K562 (cell line): ENCODE results near the gene ATXN1L. TPM values are rescaled to one million over a fixed set of nuclear protein-coding genes. Genes with fewer than 3 reads are reported as not detected.

ENCODE experiments used
- BRD4 ChIP-seq: fragments of 200-600 bp; sonication (generic); IDR thresholded peaks from 2 replicates; pipeline ENCODE4 v1.6.1; 2017; ENCODE audit warnings: inconsistent platforms
- BRD9 ChIP-seq: fragments of 450-650 bp; IDR thresholded peaks from 2 replicates; pipeline ENCODE4 v1.6.1; 2018; ENCODE audit warnings: low read depth; ENCODE audit not compliant: partially characterized antibody
- DMBX1 ChIP-seq: fragments of 250-450 bp; sonication (Bioruptor Pico); IDR thresholded peaks from 2 replicates; pipeline ENCODE4 v1.8.0; 2022; ENCODE audit warnings: inconsistent platforms, mild to moderate bottlenecking, moderate library complexity, borderline replicate concordance
- ELK1 ChIP-seq: sonication (generic); formaldehyde crosslinking; IDR thresholded peaks from 2 replicates; pipeline ENCODE4 v1.8.1; 2022; ENCODE audit warnings: missing genetic modification reagents
- FIP1L1 ChIP-seq: fragments of 200-400 bp; formaldehyde crosslinking; IDR thresholded peaks from 2 replicates; pipeline ENCODE4 v1.6.1; 2018; ENCODE audit warnings: mild to moderate bottlenecking, low read depth, low read length; ENCODE audit not compliant: poor library complexity, severe bottlenecking
- GABPA ChIP-seq: fragments of 200-800 bp; sonication (Bioruptor generic); conservative IDR thresholded peaks from 2 replicates; pipeline ENCODE4 v1.6.1; 2016; ENCODE audit warnings: low read depth, missing genetic modification characterization, missing compliant biosample characterization
- GTF2A2 ChIP-seq: IDR thresholded peaks from 2 replicates; pipeline ENCODE4 v1.6.1; 2016; ENCODE audit warnings: mild to moderate bottlenecking, missing genetic modification characterization, missing compliant biosample characterization
- IFI16 ChIP-seq: fragments of 250-450 bp; sonication (Bioruptor Pico); IDR thresholded peaks from 2 replicates; pipeline ENCODE4 v2.1.2; 2022; ENCODE audit warnings: mild to moderate bottlenecking, inconsistent platforms
- JUND ChIP-seq, 2 experiments: IDR thresholded peaks; 2 replicates in 1 of 2; 3 replicates in 1 of 2; pipeline ENCODE4 v1.6.1; 2011; ENCODE audit warnings: borderline replicate concordance in 2 of 2, low read depth in 2 of 2, low read length in 2 of 2, improper control_type of control experiment in 1 of 2, missing biosample characterization in 1 of 2, missing genetic modification characterization in 1 of 2, missing genetic modification reagents in 1 of 2
- NR0B1 ChIP-seq: fragments of 450-650 bp; IDR thresholded peaks from one replicate; pipeline ENCODE4 v1.6.1; 2018; ENCODE audit warnings: mild to moderate bottlenecking, moderate library complexity; ENCODE audit not compliant: partially characterized antibody
- POLR2AphosphoS5 ChIP-seq: IDR thresholded peaks from 2 replicates; pipeline ENCODE4 v1.6.1; 2011; ENCODE audit warnings: mild to moderate bottlenecking, low read depth, low read length, moderate library complexity; ENCODE audit not compliant: control insufficient read depth, insufficient read depth
- PPARD ChIP-seq: fragments of 250-450 bp; sonication (Bioruptor Pico); IDR thresholded peaks from 2 replicates; pipeline ENCODE4 v1.8.0; 2022; ENCODE audit warnings: inconsistent platforms, mild to moderate bottlenecking, moderate library complexity
- PTTG1 ChIP-seq: fragments of 450-650 bp; IDR thresholded peaks from 2 replicates; pipeline ENCODE4 v1.6.1; 2016; ENCODE audit warnings: low read depth, mild to moderate bottlenecking, missing genetic modification characterization, missing compliant biosample characterization
- RBM25 ChIP-seq: fragments of 200-400 bp; formaldehyde crosslinking; IDR thresholded peaks from 2 replicates; pipeline ENCODE4 v1.6.1; 2018; ENCODE audit warnings: low read length, low read depth, moderate library complexity; ENCODE audit not compliant: severe bottlenecking
- RHOXF2B ChIP-seq: fragments of 250-450 bp; sonication (Bioruptor Pico); conservative IDR thresholded peaks from 2 replicates; pipeline ENCODE4 v1.5.1; 2021
- SMARCA5 ChIP-seq: fragments of 450-650 bp; IDR thresholded peaks from 2 replicates; pipeline ENCODE4 v1.6.1; 2016
- TEAD4 ChIP-seq, 2 experiments: sonication (generic) in 1 of 2; formaldehyde crosslinking in 1 of 2; IDR thresholded peaks; 2 replicates each; pipeline versions ENCODE4 v1.6.1 to v1.8.0; 2012 to 2022; ENCODE audit warnings: borderline replicate concordance in 1 of 2, inconsistent platforms in 1 of 2, low read length in 1 of 2, mild to moderate bottlenecking in 1 of 2, missing genetic modification reagents in 1 of 2
- ZBTB17 ChIP-seq: fragments of 450-650 bp; formaldehyde crosslinking; IDR thresholded peaks from 2 replicates; pipeline ENCODE4 v1.4.0; 2020; ENCODE audit warnings: mild to moderate bottlenecking
- ZNF143 ChIP-seq: sonication (generic); formaldehyde crosslinking; IDR thresholded peaks from 2 replicates; pipeline ENCODE4 v1.9.0; 2022; ENCODE audit warnings: mild to moderate bottlenecking, missing genetic modification reagents
- polyA plus RNA-seq, 8 experiments: library from polyadenylated mRNA; depleted of rRNA in 4 of 8; stranded (reverse) in 5 of 8; unstranded in 3 of 8; fragments of >200 nt; fragmentation: Nextera tagmentation in 2 of 8; fragmentation: Illumina TruSeq in 1 of 8; extraction: Ambion mirVana in 2 of 8; extraction: Trizol in 1 of 8; gene quantifications; 2 replicates each; pipeline versions ENCODE4 v1.2.1 to v1.2.3, GENCODE V29; 2011 to 2014; ENCODE audit warnings: inconsistent platforms in 1 of 8, missing spikeins in 1 of 8
- total RNA-seq, 7 experiments: library from RNA; depleted of rRNA in 6 of 7; stranded (reverse); fragments of >200 nt in 6 of 7; fragmentation: Illumina TruSeq in 2 of 7; extraction: Trizol in 2 of 7; gene quantifications; 2 replicates each; pipeline versions ENCODE4 v1.2.1 to v1.2.3, GENCODE V29; 2011 to 2021; ENCODE audit warnings: low replicate concordance in 1 of 7
- TF ChIP-seq, protein P1 (sequence below), 2 experiments: fragments of 450-650 bp in 1 of 2; sonication (generic) in 1 of 2; formaldehyde crosslinking in 1 of 2; IDR thresholded peaks in 1 of 2; conservative IDR thresholded peaks in 1 of 2; 2 replicates each; pipeline versions ENCODE4 v1.6.1 to v1.8.1; 2016 to 2023; ENCODE audit warnings: mild to moderate bottlenecking in 2 of 2, moderate library complexity in 2 of 2, inconsistent platforms in 1 of 2, missing genetic modification reagents in 1 of 2

The ATXN1L gene
- total and polyA plus RNA-seq, 9 of the 15 experiments (the other 6 are each of a cell fraction or from before 2014, with no cell fraction given): 1.4 to 11.3 (median 9.3) TPM

GRCh38 chr16:71826533-71827017 lies 19.2 kb upstream of the ATXN1L start (continued):
- TF ChIP-seq DMBX1 (CRISPR knock-in tag) (no peak), RBM25 (no peak), ELK1 (CRISPR knock-in tag) (no peak), ZBTB17 (no peak), GABPA (tag) (peak; percentile 48), FIP1L1 (no peak), RHOXF2B (CRISPR knock-in tag) (no peak), TEAD4 (IDR thresholded peaks at IDR 0.05; ENCODE audit: low read length) (peak; percentile 20; the same call in 1 of the 2 replicates), TEAD4 (CRISPR knock-in tag; IDR thresholded peaks at IDR 0.05; ENCODE audit: borderline replicate concordance) (no peak), GTF2A2 (tag) (no peak), BRD4 (no peak), POLR2AphosphoS5 (no peak), NR0B1 (no peak), JUND (IDR thresholded peaks at IDR 0.05; ENCODE audit: borderline replicate concordance, low read depth, low read length) (no peak), JUND (tag; IDR thresholded peaks at IDR 0.05; ENCODE audit: borderline replicate concordance, low read depth, low read length) (no peak), ZNF143 (CRISPR knock-in tag) (no peak), PPARD (no peak), PTTG1 (tag) (no peak), IFI16 (no peak), BRD9 (no peak), SMARCA5 (0 out of 2 replicates have a peak, but pooled peaks have one; percentile 23)
- TF ChIP-seq, protein P1, sequence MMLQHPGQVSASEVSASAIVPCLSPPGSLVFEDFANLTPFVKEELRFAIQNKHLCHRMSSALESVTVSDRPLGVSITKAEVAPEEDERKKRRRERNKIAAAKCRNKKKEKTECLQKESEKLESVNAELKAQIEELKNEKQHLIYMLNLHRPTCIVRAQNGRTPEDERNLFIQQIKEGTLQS (IDR thresholded peaks at IDR 0.05): no peak
- TF ChIP-seq, protein P1 (CRISPR knock-in tag; conservative IDR thresholded peaks at IDR 0.05): no peak
